T-helper 22 cell (primary cell): ENCODE measurements around the gene SAPCD1.
"Not testable (repeated sequence)": the region's sequence is repeated elsewhere in the genome, so short reads cannot be mapped to it uniquely, and the experiment has no call there.

Experiments used
- DNase-seq: peaks from one replicate; pipeline ENCODE4 v3.0.0-alpha.2; 2020; ENCODE audit warnings: low read depth

Gene SAPCD1

GRCh38 chr6:31801031-31801927 lies 38.8 kb downstream of the SAPCD1 start:
- not testable (repeated sequence) for DNase-seq

DNA sequence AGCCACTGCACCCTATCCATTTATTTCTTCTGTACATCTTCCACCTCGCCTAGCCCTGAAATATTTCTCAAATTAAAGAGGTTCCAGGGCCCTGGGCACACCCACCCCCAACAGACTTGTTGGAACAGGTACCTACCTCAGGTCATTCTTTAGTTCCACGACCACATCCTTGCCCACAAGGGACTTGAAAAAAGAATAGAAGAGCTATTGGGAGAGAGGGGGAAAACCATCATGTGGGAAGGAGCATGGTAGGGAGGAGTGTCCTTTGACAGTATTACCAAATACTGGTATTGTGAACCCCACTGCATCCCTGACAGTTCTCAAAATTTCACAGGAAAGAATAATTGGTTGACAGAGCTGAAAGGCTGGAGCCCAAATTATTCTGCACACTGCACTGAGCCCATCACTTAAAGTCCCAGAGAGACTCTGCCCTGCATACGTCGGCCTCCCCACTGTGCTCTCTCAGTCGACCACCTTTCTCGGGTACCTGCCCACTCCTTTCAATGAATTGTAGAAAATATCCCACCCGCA lies 43.5 kb downstream of the SAPCD1 start:
- DNase-seq, result no peak

DNA sequence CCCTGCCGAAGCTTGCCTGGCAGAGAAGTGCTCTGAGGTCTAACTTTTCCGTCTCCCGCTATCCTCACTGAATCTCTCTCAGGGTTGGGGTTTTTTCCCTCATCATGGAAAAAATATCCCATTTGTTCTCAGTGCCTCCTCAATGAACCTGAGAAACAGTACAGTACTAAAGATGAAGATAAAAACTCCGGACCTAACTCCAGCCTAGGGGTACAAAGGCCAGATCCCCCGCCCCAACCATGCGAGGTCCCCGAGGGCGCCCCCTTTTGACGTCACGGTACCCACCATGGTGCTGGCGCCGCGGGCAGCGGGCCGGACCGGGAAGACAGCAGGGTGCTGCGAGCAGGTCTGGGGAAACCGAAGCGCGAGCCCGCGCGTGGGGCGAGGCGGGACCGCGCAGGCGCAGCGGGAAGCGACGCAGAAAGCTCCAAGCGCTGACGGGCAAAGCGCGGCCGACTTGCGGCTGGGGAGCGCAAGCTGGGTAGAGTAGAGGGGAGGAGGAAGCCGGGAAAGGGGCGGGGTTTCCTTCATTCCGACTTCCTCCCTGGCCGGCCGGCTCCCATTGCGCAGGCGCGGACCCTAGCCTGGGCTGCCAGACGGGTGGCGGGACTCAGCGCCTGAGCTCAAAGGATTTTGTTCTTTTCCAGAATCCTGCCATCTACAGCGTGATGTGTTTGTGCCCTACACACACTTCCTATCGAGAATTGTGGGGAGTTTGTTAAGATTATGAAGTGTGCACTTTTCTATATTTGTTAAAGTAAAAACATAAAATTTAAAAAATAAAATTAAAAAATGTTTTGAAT lies 44.2 kb downstream of the SAPCD1 start, which contains the start of gene LSM2:
Gene LSM2 (minus strand): TSS at position 497 of the 803 bp plus-strand sequence. CDS start 209 bp downstream, at position 288.
- peak; percentile 96 for DNase-seq

DNA sequence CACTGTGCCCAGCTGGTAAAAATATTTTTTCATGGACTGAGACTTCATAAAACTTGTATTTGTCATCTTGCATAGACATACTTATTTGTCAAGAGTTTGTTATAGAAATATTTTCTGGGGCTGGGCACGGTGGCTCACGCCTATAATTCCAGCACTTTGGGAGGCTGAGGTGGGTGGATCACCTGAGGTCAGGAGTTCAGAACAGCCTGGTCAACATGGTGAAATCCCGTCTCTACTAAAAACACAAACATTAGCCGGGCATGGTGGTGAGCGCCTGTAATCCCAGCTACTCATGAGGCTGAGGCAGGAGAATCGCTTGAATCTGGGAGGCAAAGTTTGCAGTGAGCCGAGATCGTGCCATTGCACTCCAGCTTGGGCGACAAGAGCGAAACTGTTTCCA lies 46.1 kb downstream of the SAPCD1 start:
- not testable (repeated sequence) for DNase-seq

DNA sequence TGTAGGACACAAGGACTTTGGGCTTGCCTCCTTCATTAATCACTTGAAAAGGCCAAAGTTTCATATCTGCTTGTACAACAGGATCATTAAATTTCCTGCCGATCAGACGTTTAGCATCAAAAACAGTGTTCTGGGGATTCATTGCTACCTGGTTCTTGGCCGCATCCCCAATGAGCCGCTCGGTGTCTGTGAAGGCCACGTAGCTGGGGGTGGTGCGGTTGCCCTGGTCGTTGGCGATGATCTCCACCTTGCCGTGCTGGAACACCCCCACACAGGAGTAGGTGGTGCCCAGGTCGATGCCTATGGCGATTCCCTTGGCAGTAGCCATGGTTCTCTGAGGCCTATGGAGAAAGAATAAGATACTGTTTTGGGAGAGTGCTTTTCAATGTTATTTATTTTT lies 49.2 kb downstream of the SAPCD1 start:
- DNase-seq, result no peak

DNA sequence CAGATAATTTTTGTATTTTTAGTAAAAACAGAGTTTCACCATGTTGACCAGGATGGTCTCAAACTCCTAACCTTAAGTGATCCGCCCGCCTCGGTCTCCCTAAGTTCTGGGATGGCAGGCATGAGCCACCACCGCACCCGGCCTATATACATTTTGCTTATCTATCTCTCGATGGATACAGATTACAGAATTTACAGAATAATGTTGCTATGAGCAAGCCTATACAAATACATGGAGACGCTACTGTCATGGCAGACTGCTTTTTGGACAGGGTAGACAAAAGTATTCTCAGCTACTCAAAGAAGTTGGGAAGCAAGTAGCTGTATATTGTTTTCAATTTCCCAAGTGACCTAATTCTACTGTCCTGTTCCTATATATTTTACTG lies 51.0 kb downstream of the SAPCD1 start:
- DNase-seq, result no peak
